ENCODE data around the gene EP400.

Gene EP400

DNA sequence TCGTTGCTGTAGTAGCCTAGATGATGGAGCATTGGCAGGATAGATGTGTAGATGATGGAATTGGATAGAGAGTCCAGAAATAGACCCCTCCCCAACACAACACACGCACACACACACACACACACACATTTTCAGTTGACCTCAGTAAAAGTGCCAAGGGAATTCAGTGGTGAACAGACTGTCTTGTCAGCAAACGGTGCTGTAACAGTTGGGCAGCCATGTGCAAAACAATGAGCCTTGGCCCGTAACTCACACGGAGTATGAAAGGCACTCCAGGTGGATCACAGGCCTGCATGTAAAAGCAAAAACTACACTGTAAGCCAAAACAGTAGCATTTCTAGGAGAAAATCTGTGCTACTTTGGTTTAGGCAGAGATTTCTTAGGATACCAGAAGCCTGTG lies 106.6 kb downstream of the EP400 start:
- peak; percentile 30 for DNase-seq (ENCODE audit: low read depth)
- H3K4me3 ChIP-seq (ENCODE audit: low read depth, low read length): no peak overlapping the region

DNA sequence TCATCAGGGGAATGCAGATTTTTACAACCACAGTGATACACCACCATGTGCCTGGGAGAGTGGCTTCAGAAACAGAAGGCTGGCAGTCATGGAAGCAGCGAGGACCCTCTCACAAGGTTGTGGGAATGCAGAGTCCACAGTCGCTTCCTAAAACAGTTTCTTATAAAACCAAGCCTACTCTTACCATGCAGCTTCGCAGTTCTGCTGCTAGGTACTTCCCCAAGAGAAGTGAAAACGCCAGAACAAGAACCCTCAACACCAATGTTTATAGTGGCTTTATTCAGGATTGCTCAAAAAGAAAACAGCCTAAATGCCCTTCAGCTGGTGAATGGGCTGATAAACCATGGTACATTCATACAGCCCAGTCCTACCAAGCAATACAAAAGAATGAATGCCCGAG lies 107.2 kb downstream of the EP400 start:
- no peak for TF ChIP-seq CTCF (IDR thresholded peaks at IDR 0.05; ENCODE audit: insufficient read depth, low read depth, low read length, missing control alignments)
- peak; percentile 18 for DNase-seq (ENCODE audit: low read depth)

More for the DNA sequence above, 106.6 kb downstream of the EP400 start:
- TF ChIP-seq CTCF (IDR thresholded peaks at IDR 0.05; ENCODE audit: insufficient read depth, low read depth, low read length, missing control alignments): no peak

DNA sequence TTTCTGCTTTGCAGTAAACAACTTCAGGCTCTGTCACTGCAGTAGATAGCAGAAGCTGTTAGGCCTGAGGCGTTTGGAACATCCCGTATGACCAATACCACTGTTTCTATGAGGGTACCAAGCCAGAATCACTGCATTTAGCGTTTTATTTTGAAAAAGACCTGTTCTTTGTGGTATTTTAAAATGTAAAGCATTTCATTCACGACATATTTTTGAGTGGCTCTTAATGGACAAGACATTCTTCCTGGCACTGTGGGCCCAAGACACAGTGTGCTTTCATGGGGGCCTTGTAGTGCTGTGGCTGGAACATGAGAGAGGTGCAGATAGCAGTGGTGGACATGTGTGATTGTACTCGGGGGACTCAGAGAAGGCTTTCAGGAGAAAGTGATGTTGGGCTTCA lies 107.9 kb downstream of the EP400 start:
- TF ChIP-seq CTCF (IDR thresholded peaks at IDR 0.05; ENCODE audit: insufficient read depth, low read depth, low read length, missing control alignments): no peak
- H3K4me3 ChIP-seq (ENCODE audit: low read depth, low read length): no peak overlapping the region
- DNase-seq (ENCODE audit: low read depth): no peak

More for the DNA sequence above, 107.2 kb downstream of the EP400 start:
- no peak overlapping the region for H3K4me3 ChIP-seq (ENCODE audit: low read depth, low read length)

- no peak for TF ChIP-seq CTCF (IDR thresholded peaks at IDR 0.05; ENCODE audit: insufficient read depth, low read depth, low read length, missing control alignments)
Observed at GRCh38 chr12:132061197-132061596, 111.5 kb downstream of the EP400 start.

GRCh38 chr12:132061641-132062430 lies 112.1 kb downstream of the EP400 start:
- no peak for DNase-seq (ENCODE audit: low read depth)
- no peak overlapping the region for H3K4me3 ChIP-seq (ENCODE audit: low read depth, low read length)
- no peak for TF ChIP-seq CTCF (IDR thresholded peaks at IDR 0.05; ENCODE audit: insufficient read depth, low read depth, low read length, missing control alignments)

More at GRCh38 chr12:132061197-132061596, 111.5 kb downstream of the EP400 start:
- no peak overlapping the region for H3K4me3 ChIP-seq (ENCODE audit: low read depth, low read length)
- no peak for DNase-seq (ENCODE audit: low read depth)

GRCh38 chr12:132062481-132062880 lies 112.7 kb downstream of the EP400 start:
- no peak for DNase-seq (ENCODE audit: low read depth)
- H3K4me3 ChIP-seq (ENCODE audit: low read depth, low read length): no peak overlapping the region
- no peak for TF ChIP-seq CTCF (IDR thresholded peaks at IDR 0.05; ENCODE audit: insufficient read depth, low read depth, low read length, missing control alignments)

DNA sequence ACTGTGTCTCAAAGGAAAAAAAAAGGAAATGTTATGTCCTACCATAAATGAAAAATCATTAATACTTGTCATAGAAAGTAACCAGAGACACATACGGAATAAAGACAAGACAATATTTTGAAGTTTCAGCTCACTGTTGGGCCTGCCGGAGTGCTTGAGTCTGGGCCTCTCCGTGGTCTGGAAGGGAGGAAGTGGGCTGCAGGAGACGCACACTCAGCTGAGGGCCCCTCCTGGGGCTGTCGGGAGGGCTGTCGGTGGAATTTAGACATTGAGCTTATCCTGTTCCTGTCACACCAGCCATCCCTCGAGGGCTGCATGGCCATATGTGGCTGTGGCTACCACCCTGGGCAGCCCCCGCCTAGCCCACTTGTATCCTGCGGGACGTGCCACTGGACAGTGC lies 113.7 kb downstream of the EP400 start:
- no peak overlapping the region for H3K4me3 ChIP-seq (ENCODE audit: low read depth, low read length)
- no peak for DNase-seq (ENCODE audit: low read depth)
- no peak for TF ChIP-seq CTCF (IDR thresholded peaks at IDR 0.05; ENCODE audit: insufficient read depth, low read depth, low read length, missing control alignments)
